GM21825 (cell line): ENCODE results near the gene MARF1.
"Not testable (repeated sequence)": the region's sequence is repeated elsewhere in the genome, so short reads cannot be mapped to it uniquely, and the experiment has no call there.

ENCODE experiments used
- ATAC-seq: cut with Tn5 transposase; IDR thresholded peaks from one replicate; pipeline ENCODE4 v1.9.1; 2021; ENCODE audit warnings: mild to moderate bottlenecking, moderate library complexity; ENCODE audit not compliant: unreplicated experiment

The MARF1 gene

GRCh38 chr16:15574614-15574948 lies 68.4 kb downstream of the MARF1 start:
- no peak for ATAC-seq

GRCh38 chr16:15573896-15574613 lies 68.9 kb downstream of the MARF1 start:
- ATAC-seq, result not testable (repeated sequence)

- no peak for ATAC-seq
Observed at GRCh38 chr16:15573274-15573895, 69.6 kb downstream of the MARF1 start.

- ATAC-seq, result no peak
Observed at GRCh38 chr16:15572329-15573001, 70.5 kb downstream of the MARF1 start.

- no peak for ATAC-seq
Observed at GRCh38 chr16:15571557-15571956, 71.4 kb downstream of the MARF1 start.

- ATAC-seq, result not testable (repeated sequence)
Observed at GRCh38 chr16:15570666-15571065, 72.3 kb downstream of the MARF1 start.

GRCh38 chr16:15567823-15568222 lies 75.1 kb downstream of the MARF1 start:
- ATAC-seq, result no peak

- ATAC-seq, result no peak
Observed at GRCh38 chr16:15566095-15566494, 76.9 kb downstream of the MARF1 start.

- no peak for ATAC-seq
Observed at GRCh38 chr16:15564604-15565339, 78.2 kb downstream of the MARF1 start.

- no peak for ATAC-seq
Observed at GRCh38 chr16:15559176-15559575, 83.8 kb downstream of the MARF1 start.

GRCh38 chr16:15557258-15557657 lies 85.7 kb downstream of the MARF1 start:
- ATAC-seq, result no peak

- no peak for ATAC-seq
Observed at GRCh38 chr16:15556130-15556529, 86.8 kb downstream of the MARF1 start.

GRCh38 chr16:15553313-15554088 lies 89.5 kb downstream of the MARF1 start:
- ATAC-seq, result no peak

GRCh38 chr16:15552507-15552906 lies 90.4 kb downstream of the MARF1 start:
- no peak for ATAC-seq

GRCh38 chr16:15548482-15548891 lies 94.5 kb downstream of the MARF1 start:
- ATAC-seq, result no peak

- no peak for ATAC-seq
Observed at GRCh38 chr16:15547768-15548096, 95.2 kb downstream of the MARF1 start.

GRCh38 chr16:15547072-15547767 lies 95.7 kb downstream of the MARF1 start:
- not testable (repeated sequence) for ATAC-seq

- no peak for ATAC-seq
Observed at GRCh38 chr16:15545544-15545943, 97.4 kb downstream of the MARF1 start.

- ATAC-seq, result no peak
Observed at GRCh38 chr16:15544405-15544804, 98.5 kb downstream of the MARF1 start.
